ENCODE data around the gene ATP6V1F.

DNA sequence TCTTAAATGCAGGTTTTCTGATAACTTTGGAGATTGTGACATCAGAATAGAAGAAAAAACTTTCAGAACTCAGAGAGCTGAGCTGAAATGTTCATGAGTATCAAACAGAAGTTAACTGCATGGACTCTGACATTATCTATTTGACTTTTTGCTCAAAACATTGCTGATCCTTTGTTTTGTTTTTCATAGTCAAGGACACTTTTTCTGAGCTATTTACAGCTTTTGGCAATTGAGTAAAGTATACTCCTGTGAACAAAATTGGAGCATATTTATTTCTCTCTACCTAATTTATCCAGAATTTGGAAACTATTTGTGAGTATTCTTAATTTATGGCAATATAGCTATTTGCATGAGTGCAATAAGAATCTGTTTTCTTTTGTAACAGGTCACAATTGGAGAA lies 36.7 kb downstream of the ATP6V1F start:
- TF ChIP-seq POLR2A (IDR thresholded peaks at IDR 0.05): no peak
- TF ChIP-seq, protein P1, sequence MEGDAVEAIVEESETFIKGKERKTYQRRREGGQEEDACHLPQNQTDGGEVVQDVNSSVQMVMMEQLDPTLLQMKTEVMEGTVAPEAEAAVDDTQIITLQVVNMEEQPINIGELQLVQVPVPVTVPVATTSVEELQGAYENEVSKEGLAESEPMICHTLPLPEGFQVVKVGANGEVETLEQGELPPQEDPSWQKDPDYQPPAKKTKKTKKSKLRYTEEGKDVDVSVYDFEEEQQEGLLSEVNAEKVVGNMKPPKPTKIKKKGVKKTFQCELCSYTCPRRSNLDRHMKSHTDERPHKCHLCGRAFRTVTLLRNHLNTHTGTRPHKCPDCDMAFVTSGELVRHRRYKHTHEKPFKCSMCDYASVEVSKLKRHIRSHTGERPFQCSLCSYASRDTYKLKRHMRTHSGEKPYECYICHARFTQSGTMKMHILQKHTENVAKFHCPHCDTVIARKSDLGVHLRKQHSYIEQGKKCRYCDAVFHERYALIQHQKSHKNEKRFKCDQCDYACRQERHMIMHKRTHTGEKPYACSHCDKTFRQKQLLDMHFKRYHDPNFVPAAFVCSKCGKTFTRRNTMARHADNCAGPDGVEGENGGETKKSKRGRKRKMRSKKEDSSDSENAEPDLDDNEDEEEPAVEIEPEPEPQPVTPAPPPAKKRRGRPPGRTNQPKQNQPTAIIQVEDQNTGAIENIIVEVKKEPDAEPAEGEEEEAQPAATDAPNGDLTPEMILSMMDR (IDR thresholded peaks at IDR 0.05): no peak
